DMS153 treated with DMSO at 0.1 percent for 48 hours (cell line): ENCODE measurements around the gene NLRP3.
"Not testable (repeated sequence)": the region's sequence is repeated elsewhere in the genome, so short reads cannot be mapped to it uniquely, and the experiment has no call there.

Experiments
- DNase-seq: peaks from one replicate; lab custom pipeline; 2025; ENCODE audit not compliant: unreplicated experiment; lab: John Stamatoyannopoulos, UW

The NLRP3 gene

DNA sequence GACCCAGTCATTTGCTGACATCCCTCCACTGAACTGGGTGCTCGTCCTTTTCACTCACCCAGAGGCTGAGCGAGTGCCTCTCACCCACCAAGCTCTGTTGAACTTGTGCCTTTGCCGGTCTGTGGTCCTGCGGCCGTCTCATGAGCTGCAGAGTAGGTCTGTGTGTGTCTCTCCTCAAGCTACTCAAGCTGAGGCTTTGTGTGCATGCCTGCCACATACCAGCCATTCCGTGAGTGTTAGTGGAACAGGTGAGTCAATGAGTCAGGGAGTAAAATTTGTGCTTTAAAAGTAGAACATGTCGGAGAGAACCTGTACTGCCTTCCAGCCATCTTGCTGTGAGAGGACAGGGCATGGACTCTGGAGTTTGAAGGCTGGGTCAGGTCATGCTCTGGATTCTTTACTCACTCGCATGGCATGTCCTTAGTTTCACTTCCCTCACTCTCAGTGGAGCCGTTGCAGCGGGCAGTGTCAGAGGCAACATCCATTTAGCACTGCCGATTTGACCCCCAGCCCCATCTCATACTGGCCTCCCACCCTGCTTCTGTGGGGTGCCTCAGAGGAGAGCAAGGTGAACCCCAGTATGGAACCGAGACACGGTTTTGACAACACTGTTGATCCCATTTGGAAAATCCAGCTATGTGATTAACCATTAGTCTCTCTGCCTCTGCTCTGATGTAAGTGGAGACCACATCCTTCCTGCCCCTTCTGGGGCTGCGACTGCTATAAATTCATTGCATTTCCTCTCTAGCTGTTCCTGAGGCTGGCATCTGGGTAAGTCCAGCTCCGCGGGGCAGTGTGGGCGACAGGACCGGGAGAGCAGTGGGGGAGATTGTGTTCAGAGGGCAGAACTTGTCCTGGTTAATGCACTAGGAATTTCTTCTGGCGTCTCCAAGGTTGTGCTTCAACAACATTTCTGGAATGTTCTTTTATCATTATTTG, at the start of gene NLRP3:
NLRP3 (plus strand) TSS at position 751 of the 939 bp plus-strand sequence. CDS start 2,628 bp downstream, outside the sequence.
- no peak for DNase-seq

GRCh38 chr1:247366345-247366744, 49.6 kb upstream of the NLRP3 start:
- DNase-seq, result not testable (repeated sequence)

GRCh38 chr1:247366926-247367645, 48.9 kb upstream of the NLRP3 start:
- DNase-seq, result no peak

GRCh38 chr1:247367786-247368422, 48.1 kb upstream of the NLRP3 start:
- DNase-seq, result no peak

- no peak for DNase-seq
Observed at GRCh38 chr1:247368490-247369145, 47.4 kb upstream of the NLRP3 start.

GRCh38 chr1:247370786-247371732, 44.9 kb upstream of the NLRP3 start:
- DNase-seq, result no peak

DNA sequence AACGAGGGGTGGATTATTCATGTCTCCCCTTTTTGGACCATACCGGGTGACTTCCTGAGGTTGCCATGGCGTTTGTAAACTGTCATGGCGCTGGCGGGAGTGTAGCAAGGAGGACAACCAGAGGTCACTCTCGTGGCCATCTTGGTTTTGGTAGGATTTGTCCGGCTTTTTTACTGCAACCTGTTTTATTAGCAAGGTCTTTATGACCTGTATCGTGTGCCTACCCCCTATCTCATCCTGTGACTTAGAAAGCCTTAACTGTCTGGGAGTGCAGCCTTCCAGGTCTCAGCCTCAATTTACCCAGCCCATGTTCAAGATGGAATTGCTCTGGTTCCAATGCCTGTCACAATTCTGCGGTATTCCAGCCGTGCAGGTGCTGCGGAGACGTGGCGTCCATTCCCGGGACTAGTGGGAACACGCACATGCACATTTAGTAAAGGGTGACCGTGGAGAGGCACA, 44.1 kb upstream of the NLRP3 start:
- no peak for DNase-seq

- no peak for DNase-seq
Observed at GRCh38 chr1:247373721-247374141, 42.2 kb upstream of the NLRP3 start.

DNA sequence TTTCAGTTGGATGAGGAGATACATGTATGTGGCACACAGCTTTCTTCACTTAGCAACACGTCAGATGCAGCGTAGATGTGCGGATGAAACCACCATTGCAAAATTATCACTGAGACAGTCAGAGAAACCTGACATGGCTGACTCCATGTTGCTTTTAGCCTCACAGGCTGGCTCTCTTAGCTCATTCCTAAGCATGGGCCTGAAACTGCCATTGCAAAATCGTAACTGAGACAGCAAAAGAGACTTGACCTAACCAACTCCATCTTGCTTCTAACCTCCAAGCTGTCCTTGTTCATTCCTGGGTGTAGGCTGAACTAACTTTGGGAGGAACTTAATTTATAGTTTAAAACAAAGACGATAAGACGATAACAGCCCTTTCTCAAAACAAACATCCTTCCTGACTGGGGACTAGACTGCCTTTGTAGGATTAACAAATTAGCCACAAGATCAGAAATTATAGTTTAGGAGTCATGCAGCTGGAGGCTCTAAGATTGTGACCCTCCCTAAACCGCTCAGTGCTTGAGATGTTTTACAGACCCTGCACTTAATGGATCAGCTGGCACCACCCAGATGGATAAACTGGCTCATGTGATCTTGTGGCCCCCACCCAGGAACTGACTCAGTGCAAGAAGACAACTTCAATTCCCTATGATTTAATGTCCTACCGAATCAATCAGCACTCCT, 41.2 kb upstream of the NLRP3 start:
- DNase-seq, result not testable (repeated sequence)

GRCh38 chr1:247375747-247376146, 40.2 kb upstream of the NLRP3 start:
- DNase-seq, result no peak

GRCh38 chr1:247376659-247377058, 39.3 kb upstream of the NLRP3 start:
- DNase-seq, result no peak

DNA sequence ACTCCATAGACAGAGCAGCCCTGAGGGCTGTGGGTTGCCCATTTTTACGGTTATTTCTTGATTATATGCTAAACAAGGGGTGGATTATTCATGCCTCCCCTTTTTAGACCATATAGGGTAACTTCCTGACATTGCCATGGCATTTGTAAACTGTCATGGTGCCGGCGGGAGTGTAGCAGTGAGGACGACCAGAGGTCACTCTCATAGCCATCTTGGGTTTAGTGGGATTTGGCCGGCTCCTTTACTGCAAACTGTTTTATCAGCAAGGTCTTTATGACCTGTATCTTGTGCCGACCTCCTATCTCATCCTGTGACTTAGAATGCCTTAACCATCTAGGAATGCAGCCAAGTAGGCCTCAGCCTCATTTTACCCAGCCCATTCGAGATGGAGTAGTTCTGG, 38.3 kb upstream of the NLRP3 start:
- DNase-seq, result not testable (repeated sequence)

DNA sequence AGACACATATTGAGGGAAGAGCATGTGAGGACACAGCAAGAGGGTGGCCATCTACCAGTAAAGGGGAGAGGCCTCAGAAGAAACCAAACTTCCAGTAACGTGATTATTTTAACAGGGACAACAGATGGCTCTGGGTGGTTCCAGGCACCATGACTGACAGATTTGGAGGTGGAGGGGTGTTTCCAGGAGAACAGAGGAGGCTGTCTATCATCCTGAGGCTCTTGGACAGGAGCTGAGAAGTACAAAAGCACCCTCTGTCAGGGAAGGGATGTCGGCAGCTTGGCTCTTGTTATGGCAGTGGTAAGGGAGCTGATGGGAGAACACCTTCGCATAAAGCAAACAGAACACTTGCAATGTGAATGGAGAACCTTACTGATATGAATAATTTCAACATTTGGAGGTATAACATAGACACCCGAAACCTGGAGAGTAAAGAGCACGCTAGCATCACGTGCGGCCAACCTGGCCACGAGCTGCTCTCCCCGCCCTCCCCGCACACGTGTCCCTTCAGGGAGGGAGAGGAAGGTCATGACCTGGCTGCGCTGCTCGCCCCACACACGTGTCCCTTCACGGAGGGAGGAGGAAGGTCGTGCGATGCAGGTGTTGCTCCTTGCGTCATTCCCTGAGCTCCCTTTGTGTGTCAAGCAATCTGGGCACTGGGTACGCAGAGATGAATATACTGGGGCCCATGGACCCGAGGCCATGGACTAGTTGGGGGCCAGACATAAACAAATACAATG, 37.5 kb upstream of the NLRP3 start:
- DNase-seq, result no peak

GRCh38 chr1:247385283-247385682, 30.7 kb upstream of the NLRP3 start:
- no peak for DNase-seq

- DNase-seq, result no peak
Observed at GRCh38 chr1:247386217-247386616, 29.8 kb upstream of the NLRP3 start.

- no peak for DNase-seq
Observed at GRCh38 chr1:247386687-247387086, 29.3 kb upstream of the NLRP3 start.

DNA sequence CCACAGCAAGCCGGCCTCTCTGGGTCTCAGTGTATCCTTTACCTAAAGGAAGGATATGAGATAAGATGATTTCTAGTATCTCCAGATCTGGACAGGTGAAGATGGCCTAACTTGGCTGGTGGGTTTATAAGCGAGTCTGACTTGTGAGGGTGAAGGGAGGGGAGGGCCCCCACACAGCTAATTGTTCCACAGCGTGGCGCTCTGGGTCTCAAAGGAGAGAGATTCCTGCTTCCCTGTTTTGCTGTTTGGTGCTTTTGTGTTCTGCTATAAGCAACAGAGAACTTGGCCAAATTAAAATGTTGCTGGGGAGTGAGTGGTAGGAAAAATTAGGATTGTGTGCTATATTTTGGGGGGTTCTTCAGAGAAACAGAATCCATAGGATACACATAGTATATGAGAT, 28.9 kb upstream of the NLRP3 start:
- DNase-seq, result no peak

- no peak for DNase-seq
Observed at GRCh38 chr1:247387565-247387964, 28.4 kb upstream of the NLRP3 start.
